ENCODE results near the gene ORAI2.

The ORAI2 gene

GRCh38 chr7:102463841-102464576 is 30.6 kb downstream of the ORAI2 start:
- peaks cover 29% of the 10 kb centered on the region; the same call in 1 of the 2 replicates for H4K20me1 ChIP-seq

DNA sequence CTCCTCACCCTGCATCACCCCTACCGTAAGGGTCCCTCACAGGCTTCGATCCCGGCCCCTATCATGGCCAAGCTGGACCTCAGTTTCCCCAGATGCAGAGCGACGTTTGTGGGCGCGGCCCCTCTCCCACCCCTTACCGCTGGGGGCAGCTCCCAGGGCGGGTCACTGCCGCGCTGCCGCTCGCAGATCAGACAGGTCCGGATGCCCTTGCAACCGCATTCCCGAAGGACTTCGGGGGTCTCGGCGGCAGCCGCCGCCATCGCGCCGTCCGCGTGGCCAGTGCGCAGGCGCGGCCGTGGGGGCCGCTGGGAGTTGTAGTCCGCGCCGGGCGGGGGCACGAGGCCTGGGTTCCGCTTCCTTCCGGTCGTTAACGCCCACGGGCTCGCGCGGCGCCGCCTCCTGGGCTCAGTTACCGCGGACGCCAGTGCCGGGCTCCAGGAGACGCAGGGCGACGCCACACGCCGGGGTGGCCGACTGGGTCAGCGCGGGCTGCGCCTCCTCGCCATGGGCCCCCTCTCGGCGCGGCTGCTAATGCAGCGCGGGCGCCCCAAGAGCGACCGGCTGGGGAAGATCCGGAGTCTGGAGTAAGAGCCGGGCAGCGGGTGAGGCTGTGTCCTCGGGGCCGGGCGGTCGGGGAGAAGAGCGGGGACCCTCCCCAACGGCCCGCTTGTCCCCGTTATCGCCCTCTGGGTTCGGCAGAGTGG is 31.4 kb downstream of the ORAI2 start, which contains the start of the genes ALKBH4 and LRWD1:
TSS of gene ALKBH4 (minus strand) at position 287 of the 704 bp plus-strand sequence. CDS start at position 260, 27 bp downstream.
TSS of gene LRWD1 (plus strand) at position 408 of the 704 bp plus-strand sequence. CDS start at position 505, 97 bp downstream.
- no peaks in the 10 kb centered on the region for H3K9me3 ChIP-seq
- peaks cover 29% of the 10 kb centered on the region; the same call in 1 of the 2 replicates for H4K20me1 ChIP-seq
- peaks cover 42% of the 10 kb centered on the region for H3K36me3 ChIP-seq
- H3K27me3 ChIP-seq, result no peaks in the 10 kb centered on the region
- peak within 1 kb of the TSS; percentile 92 for H3K4me2 ChIP-seq
- H3K4me1 ChIP-seq, result peaks cover 73% of the 10 kb centered on the region
- H3K27ac ChIP-seq, result peak within 1 kb of the TSS; percentile 86
- no peak for TF ChIP-seq Cebpa-rat (IDR thresholded peaks at IDR 0.05)
- peak within 1 kb of the TSS; percentile 87 for H3K4me3 ChIP-seq
- peak within 1 kb of the TSS; percentile 95 for H3K9ac ChIP-seq

More at GRCh38 chr7:102463841-102464576, 30.6 kb downstream of the ORAI2 start:
- Histone ChIP-seq H3K4me2 (peak overlapping the region; percentile 92), H3K27ac (peak overlapping the region; percentile 86), H3K27me3 (no peaks in the 10 kb centered on the region), H3K4me1 (peaks cover 69% of the 10 kb centered on the region), H3K36me3 (peaks cover 42% of the 10 kb centered on the region), H3K4me3 (peak overlapping the region; percentile 87), H3K9ac (peak overlapping the region; percentile 95), H3K9me3 (no peaks in the 10 kb centered on the region)
- no peak for TF ChIP-seq Cebpa-rat (IDR thresholded peaks at IDR 0.05)

GRCh38 chr7:102466097-102466496 is 32.7 kb downstream of the ORAI2 start:
- H4K20me1 ChIP-seq, result peaks cover 29% of the 10 kb centered on the region; the same call in 1 of the 2 replicates
- H3K4me2 ChIP-seq, result peak overlapping the region; percentile 92
- peaks cover 68% of the 10 kb centered on the region for H3K4me1 ChIP-seq
- H3K36me3 ChIP-seq, result peaks cover 46% of the 10 kb centered on the region
- no peaks in the 10 kb centered on the region for H3K9me3 ChIP-seq
- H3K27me3 ChIP-seq, result no peaks in the 10 kb centered on the region
- peak overlapping the region; percentile 95 for H3K9ac ChIP-seq
- H3K4me3 ChIP-seq, result peak overlapping the region; percentile 87
- no peak for TF ChIP-seq Cebpa-rat (IDR thresholded peaks at IDR 0.05)
- H3K27ac ChIP-seq, result no peak overlapping the region

DNA sequence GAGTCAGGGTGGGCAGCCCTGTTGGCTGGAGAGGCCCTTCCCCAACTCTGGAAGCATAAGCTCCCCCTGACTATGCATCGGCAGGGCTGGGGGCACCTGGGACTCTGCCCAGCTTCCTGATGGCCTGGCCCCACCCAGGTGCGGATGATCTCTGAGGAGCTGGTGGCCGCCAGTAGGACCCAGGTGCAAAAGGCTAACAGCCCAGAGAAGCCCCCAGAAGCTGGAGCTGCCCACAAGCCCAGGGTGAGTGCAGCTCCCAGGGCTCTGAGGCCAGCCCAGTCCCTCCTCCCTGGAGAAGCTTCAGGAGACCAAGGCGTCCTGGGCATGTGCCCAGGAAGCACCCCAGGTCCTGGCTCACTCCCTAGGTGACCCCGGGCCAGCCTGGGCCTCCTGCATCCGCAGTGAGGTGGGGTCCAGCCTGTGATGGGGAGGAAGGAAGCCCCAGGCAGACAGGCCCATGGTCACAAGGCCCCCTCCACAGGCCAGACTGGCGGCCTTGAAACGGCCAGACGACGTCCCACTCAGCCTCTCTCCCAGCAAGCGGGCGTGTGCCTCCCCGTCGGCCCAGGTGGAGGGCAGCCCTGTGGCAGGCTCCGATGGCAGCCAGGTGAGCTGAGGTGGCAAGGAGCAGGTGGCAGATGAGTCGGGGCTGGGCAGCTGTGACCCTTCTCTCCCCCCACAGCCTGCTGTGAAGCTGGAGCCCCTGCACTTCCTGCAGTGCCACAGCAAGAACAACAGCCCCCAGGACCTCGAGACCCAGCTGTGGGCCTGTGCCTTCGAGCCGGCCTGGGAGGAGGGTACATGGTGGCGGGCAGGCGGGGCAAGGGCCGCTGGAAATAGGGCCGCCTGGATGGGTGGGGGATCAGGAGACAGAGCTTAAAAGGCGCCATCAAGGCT is 34.5 kb downstream of the ORAI2 start:
- H3K4me1 ChIP-seq, result peaks cover 65% of the 10 kb centered on the region
- peaks cover 46% of the 10 kb centered on the region for H4K20me1 ChIP-seq
- H3K9ac ChIP-seq, result peak overlapping the region; percentile 61; the same call in 1 of the 2 replicates
- H3K9me3 ChIP-seq, result no peaks in the 10 kb centered on the region
- H3K4me3 ChIP-seq, result no peak overlapping the region
- H3K27me3 ChIP-seq, result no peaks in the 10 kb centered on the region
- peaks cover 57% of the 10 kb centered on the region for H3K36me3 ChIP-seq
- TF ChIP-seq Cebpa-rat (IDR thresholded peaks at IDR 0.05), result no peak
- peak overlapping the region; percentile 53 for H3K27ac ChIP-seq
- peak overlapping the region; percentile 62 for H3K4me2 ChIP-seq

- Histone ChIP-seq H4K20me1 (peaks cover 52% of the 10 kb centered on the region), H3K4me3 (no peak overlapping the region), H3K4me2 (peak overlapping the region; percentile 62), H3K9ac (peak overlapping the region; percentile 61; the same call in 1 of the 2 replicates), H3K27ac (peak overlapping the region; percentile 53; the same call in 1 of the 2 replicates), H3K27me3 (no peaks in the 10 kb centered on the region), H3K36me3 (peaks cover 66% of the 10 kb centered on the region), H3K9me3 (no peaks in the 10 kb centered on the region), H3K4me1 (peaks cover 62% of the 10 kb centered on the region)
- TF ChIP-seq Cebpa-rat (IDR thresholded peaks at IDR 0.05), result no peak
These were observed 35.3 kb downstream of the ORAI2 start for GRCh38 chr7:102468478-102469350.

- H3K4me2 ChIP-seq, result 0 out of 2 replicates have a peak overlapping the region, but pooled peaks have one; percentile 62
- no peak for TF ChIP-seq Cebpa-rat (IDR thresholded peaks at IDR 0.05)
- H3K36me3 ChIP-seq, result peaks cover 68% of the 10 kb centered on the region
- H3K4me1 ChIP-seq, result peaks cover 59% of the 10 kb centered on the region
- H3K27ac ChIP-seq, result no peak overlapping the region
- no peak overlapping the region for H3K4me3 ChIP-seq
- 0 out of 2 replicates have a peak overlapping the region, but pooled peaks have one; percentile 61 for H3K9ac ChIP-seq
- H4K20me1 ChIP-seq, result peaks cover 55% of the 10 kb centered on the region
- no peaks in the 10 kb centered on the region for H3K27me3 ChIP-seq
- H3K9me3 ChIP-seq, result no peaks in the 10 kb centered on the region
These were observed 36.1 kb downstream of the ORAI2 start for GRCh38 chr7:102469351-102469971.

- Histone ChIP-seq H3K4me3 (no peak overlapping the region), H3K27ac (no peak overlapping the region), H3K9ac (no peak overlapping the region), H4K20me1 (peaks cover 55% of the 10 kb centered on the region), H3K4me1 (peaks cover 59% of the 10 kb centered on the region), H3K27me3 (no peaks in the 10 kb centered on the region), H3K36me3 (peaks cover 70% of the 10 kb centered on the region), H3K4me2 (no peak overlapping the region), H3K9me3 (no peaks in the 10 kb centered on the region)
- no peak for TF ChIP-seq Cebpa-rat (IDR thresholded peaks at IDR 0.05)
These were observed 36.8 kb downstream of the ORAI2 start for GRCh38 chr7:102469972-102470825.
